NCI-H1436 treated with DMSO at 0.1 percent for 48 hours (cell line): ENCODE measurements around the gene HDDC2.

Experiments
- DNase-seq: peaks from one replicate; lab custom pipeline; 2025; lab: John Stamatoyannopoulos, UW

Gene HDDC2

DNA sequence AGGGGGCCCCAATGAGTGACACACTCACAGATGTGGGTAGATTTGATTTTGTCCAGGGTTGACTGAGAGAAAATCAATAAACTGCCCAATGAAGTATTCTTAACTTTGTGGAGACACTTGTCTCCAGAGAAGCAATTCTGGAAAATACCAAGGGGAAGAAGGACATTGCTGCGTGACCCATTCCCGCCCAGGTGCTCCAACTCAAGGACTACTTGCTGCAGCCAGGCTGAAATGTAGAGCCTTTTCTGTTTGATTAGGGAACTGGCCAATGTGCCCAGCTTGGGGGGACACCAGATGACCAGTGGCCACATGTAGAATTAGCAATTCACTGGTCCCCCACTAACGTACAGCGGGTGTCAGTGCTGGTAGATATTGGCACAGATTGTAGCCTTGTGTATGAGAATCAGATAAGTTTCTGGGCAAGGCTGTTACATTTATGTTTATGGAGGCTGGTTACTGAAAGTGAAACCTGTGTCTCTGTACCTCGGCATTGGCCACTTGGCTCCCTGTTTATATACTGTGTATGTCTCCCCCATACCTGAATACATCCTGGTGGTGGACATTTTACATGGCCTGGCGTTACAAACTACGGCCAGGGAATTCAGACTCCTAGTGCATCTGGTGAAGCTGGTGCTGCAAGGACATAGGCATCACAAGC lies 32.3 kb downstream of the HDDC2 start:
- no peak for DNase-seq

DNA sequence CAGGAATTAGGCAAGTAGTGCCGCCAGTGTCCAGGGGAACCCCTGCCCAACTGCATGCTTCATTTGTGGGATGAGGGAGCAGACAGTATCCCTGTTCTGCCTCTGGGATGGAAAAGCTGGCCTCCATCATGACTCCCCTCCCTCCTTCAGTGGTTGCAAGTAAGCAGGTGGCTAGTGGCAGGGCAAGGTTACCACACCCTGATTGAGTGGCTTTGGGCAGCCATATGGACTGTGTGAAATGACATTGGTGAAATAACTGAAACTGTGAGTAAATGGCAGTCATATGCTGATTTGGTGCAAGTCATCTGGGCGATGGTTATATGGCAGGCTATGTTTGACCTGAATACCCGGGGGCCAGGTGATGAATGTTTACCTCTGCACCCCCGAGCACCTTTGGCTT lies 33.0 kb downstream of the HDDC2 start:
- DNase-seq, result no peak

DNA sequence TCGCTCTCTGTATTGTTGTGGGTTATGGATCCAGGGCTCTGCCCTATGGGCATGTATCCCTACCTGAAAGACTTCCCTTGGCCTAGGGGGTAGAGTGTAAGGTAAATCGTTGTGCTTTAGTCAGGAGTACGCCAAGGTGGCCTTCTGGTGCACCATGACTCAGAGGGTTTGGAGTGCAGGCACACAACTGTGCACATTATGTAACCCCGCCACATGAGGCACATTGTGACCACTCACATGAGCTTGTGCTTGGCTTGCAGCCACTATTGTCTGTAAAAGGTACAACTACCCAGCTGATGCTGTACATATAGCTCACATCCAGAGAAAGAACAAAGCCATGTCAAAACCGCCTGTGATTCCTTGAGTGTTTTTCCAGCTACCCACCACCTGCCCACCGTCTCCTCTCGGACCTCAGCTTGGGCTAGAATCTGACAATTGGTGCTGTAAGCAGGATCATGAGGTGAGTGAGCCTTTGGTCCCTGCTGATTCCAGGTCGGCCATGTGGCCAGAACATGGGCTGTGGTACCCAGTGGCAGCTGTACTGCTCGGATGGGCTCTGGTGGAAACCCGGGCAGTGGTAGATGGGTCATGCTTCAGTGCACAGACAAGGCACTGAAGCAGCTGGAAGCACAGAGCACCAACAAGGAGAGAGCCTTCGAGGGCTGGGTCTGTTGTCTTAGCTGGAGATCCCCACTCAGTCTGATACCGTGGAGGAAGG lies 33.8 kb downstream of the HDDC2 start:
- no peak for DNase-seq

- DNase-seq, result no peak
These were observed 37.3 kb downstream of the HDDC2 start for GRCh38 chr6:125264476-125264875.

DNA sequence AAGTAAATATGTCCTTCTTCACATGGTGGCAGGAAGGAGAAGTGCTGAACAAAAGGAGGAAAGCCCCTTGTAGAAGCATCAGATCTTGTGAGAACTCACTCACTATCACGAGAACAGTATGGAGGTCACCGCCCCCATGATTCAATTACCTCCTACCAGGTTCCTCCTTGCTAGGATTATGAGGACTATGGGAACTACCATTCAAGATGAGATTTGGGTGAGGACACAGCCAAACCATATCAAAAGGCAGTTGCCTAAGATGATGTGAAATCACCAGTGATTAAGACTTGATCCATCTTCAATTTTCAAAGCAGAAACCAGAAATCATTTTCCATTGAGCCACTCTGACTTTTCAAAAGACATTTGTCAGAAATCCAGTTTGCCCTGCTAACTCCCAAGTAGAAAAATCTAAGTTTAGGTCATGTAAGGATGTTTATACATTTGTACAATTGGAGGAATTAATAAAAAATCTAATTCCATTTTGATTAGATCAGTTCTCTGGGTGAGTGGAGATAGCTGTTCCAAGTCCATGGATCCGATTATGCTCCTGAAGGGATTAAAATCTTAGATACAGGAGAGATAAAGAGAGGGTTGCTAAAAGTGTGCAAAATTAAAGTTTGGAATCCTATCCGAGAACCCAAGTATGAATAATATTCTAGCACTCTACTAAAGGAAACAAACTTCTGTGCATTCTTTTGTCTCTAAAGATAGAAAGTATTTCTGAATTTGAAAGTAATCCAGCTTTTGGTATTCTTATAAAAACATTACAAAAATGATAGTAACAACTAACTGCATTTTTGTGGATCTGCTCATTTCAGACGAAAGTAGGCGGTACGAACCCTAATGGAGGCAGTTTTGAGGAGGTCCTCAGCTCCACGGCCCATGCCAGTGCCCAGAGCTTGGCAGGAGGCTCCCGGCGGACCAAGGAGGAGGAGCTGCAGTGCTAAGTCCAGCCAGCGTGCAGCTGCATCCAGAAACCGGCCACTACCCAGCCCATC lies 39.5 kb downstream of the HDDC2 start:
- no peak for DNase-seq

DNA sequence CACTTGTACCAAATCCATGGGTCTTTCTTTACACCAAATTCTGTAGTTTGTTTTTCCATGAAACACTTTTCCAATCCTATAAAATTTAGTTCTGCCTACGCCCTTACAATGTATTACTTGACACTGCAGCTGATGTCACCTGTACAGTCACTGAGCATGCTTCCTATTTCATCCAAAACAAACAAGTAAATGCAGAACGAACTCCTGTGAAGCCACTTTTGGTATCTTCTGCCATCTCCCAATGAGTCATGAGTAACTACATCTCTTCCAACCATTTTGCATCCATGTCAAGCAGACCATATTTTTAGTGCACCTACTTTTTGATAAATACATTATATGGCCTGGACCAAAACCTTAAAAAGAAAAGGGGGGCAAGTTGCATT lies 42.4 kb downstream of the HDDC2 start:
- no peak for DNase-seq

DNA sequence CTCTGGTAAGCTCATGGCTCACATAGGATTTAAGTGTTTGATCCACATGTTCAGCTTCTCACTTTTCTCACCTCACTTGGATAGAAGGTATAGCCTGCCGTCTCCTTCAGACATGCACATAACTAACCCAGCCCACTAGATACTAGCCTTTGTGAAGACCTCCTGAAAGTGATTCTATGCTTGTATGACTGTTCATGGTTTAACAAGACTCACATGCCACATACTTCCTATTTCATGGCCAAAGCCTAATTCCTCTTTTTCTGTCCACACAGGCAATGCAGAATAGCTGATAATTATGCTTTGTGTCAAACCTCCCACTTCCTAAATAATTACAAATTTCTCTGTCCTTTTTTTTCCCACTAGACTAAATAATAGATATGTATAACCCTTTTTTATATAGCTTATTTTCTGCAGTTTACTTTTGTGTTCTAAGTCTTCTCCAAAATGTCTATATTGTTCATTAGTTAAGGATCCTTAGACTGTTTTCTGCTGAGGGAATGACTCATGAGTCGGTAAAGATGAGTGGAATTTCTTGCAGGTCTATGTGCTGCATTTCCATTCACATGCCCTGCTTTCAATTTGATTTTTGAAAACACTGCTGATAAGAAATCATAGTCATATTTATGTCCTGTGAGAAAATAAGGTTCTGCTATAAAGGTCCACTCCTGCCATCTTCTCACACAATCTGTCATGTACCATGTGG lies 43.0 kb downstream of the HDDC2 start:
- no peak for DNase-seq

GRCh38 chr6:125257351-125257750 lies 44.4 kb downstream of the HDDC2 start:
- DNase-seq, result no peak

- no peak for DNase-seq
These were observed 46.6 kb downstream of the HDDC2 start for GRCh38 chr6:125255201-125255600.

- no peak for DNase-seq
These were observed 47.4 kb downstream of the HDDC2 start for GRCh38 chr6:125254321-125254720.

- DNase-seq, result no peak
These were observed 47.9 kb downstream of the HDDC2 start for GRCh38 chr6:125253881-125254280.

DNA sequence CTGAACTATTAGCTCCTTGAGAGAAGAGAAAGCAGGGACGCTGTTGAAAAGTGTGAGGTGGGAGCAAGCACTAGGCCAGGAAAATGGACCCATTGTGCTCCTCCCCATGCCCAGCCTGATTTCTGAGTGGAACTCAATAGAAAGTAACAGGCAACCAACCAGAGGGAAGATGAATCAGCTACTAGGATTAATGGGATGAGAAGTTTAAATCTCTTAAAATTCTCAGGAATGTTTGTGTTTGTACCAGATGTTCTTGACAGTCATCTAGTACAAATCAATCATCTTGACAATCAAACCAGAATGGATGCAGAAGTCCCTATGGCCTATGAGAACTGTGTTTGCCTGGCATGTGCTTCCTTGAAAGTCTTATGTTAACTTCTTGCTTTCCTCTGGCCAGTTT lies 48.9 kb downstream of the HDDC2 start:
- DNase-seq, result no peak

GRCh38 chr6:125251516-125252220 lies 50.1 kb downstream of the HDDC2 start:
- no peak for DNase-seq

DNA sequence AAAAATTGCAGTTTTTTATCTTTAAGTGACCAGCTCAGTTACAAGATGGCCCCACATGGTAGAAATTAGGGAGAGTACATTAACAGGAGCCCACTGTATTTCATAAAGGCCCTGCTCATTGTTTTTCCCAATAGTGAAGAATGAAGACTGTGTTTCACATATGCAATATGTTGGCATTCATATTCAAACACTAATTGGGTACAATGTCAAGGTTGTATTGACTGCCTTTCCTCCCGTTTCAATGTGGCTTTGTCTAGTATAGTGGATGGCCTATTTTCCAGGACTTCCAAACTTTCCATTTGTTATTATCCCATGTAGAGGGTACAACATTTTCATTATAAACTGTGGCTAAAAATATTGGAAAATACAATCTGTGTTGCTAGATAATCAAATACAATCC lies 51.3 kb downstream of the HDDC2 start:
- DNase-seq, result no peak

DNA sequence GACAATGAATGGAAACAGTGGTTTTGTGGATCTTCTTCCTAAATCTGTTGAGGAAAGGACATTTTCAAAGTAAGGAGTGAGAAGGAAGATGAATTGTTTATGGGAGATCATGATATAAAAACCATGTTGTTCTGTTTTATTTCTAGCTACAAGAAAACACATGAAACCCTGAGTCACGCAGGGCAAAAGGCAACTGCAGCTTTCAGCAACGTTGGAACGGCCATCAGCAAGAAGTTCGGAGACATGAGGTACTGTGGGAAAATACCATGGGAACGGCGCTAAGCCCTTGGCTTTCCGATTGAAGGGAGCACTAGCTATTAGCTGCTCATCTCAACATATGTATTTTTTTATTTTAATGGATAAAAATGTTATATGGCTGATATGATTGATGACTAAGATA lies 53.6 kb downstream of the HDDC2 start:
- no peak for DNase-seq

DNA sequence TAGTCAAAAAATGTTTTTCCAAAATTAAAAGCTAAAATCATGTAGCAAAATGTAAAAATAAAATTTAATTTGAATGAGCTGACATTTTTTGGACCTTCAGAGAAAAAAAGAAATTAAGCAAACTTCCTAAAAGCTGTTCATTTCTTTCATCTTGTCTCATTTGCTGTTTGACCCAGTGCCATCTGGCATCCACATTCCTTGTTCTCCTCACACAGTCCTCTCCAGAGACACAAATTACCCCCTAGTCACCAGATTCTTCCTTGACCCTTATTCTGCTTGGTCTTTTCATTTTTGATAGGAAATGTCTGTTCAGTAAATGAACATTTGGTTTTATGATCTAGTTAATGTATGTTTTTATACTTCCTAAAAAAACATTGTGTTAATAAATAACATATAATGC lies 55.2 kb downstream of the HDDC2 start:
- DNase-seq, result no peak

DNA sequence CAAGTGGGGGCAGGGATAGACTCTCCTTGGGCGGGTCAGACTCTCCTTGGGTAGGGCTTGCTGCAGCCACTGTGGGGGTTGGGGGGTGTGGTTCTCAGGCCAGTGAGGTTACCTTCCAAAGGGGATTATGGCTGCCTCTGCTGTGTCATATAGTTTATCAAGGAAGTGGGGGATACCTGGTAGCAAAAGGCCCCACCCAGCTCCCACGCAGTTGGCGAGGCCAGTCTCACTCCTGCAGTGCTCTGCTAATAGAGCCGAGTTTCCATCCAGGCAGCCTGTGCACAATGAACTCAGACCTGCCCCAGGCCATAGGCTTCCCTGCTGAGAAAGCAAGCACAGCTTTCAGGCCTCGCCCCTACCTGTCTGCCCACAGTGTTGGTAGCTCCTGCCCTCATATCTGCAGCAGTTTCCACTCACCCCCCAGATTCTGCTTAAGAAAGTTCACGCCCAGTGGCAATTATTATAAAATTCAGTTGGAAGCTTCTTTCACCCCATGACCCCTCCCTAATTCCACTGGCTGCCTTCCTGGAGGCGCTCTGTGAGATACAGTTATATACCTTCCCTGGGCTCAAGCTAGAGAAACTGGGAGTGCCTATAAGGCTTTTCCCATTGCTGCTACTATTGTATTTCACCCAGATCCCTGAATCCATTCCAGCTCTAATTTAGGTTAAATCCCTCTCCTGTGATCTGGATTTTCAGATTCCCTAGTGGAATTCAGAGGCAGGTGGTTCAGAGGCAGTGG lies 56.1 kb downstream of the HDDC2 start:
- no peak for DNase-seq

DNA sequence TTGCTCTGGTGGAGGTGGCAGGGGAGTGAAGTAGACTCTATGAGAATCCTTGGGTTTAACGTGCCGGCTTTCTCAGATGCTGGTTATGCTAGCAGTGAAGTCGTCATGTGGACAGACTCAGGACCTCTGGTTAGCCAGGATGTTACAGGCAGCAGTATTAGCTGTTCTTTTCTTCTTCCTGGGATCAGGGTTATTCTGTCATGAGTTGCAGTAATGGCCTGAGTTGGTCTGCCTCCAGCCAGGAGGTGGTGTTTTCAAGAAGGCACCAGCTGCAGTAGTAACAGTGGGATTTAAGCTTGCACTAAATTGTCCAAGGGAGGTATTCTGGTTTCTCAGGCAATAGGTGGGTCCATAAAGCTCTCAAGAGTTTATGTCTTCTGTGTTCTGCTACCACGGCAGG lies 56.7 kb downstream of the HDDC2 start:
- DNase-seq, result no peak

DNA sequence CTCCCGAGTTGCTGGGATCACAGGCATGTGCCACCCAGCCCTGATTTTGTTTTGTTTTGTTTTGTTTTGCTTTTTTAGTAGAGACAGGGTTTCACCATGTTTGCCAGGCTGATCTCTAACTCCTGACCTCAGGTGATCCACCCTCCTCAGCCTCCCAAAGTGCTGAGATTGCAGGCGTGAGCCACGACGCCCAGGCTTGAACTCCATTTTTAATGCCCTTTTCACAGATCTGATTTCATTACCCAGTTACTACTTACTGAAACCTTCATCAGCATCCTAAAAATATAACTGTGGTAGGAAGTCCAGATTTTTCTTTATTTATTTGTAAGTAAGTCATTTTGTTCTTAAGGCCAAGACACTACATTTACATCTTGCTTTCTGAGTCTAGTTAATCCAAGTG lies 64.0 kb downstream of the HDDC2 start:
- DNase-seq, result no peak

DNA sequence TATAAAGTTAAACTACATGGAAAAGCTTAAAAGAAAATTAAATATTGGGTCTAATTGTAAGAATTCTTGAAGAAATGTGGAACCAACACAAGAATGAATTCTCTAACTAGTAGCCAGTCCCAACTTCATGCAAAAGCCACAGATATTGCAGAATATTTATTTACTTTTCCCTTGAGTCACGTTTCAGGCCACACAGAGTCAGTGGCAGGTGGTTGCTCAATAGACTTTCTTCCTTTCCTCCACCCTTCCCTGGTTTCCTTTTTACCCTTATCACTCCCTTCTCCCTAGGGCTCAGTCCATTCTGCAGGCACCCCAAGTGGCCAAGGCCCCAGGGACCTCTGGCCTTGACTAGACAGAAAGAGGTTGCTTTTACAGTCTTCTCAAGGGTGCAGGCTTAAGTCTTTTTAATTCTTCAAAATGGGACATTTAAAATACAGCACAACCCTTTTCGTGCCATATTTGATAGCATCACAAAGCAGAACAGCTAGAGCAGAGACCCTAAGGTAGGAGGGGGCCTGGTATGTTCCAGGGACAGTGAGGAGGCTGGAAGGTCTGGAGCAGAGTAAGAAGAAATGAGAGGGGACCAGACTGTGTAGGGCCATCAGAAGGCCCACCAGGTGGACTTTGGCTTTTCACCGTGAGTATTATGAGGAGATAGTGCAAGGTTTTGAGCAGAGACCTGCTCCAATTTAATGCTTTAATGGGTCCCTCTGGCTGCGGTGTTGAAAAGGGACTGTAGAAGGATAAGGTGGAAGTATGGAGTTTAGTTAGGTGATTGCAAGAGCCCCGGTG lies 65.0 kb downstream of the HDDC2 start:
- DNase-seq, result no peak
